ENCODE measurements around the gene BCKDHB.
"Not testable (repeated sequence)": the region's sequence is repeated elsewhere in the genome, so short reads cannot be mapped to it uniquely, and the experiment has no call there.

Gene BCKDHB

DNA sequence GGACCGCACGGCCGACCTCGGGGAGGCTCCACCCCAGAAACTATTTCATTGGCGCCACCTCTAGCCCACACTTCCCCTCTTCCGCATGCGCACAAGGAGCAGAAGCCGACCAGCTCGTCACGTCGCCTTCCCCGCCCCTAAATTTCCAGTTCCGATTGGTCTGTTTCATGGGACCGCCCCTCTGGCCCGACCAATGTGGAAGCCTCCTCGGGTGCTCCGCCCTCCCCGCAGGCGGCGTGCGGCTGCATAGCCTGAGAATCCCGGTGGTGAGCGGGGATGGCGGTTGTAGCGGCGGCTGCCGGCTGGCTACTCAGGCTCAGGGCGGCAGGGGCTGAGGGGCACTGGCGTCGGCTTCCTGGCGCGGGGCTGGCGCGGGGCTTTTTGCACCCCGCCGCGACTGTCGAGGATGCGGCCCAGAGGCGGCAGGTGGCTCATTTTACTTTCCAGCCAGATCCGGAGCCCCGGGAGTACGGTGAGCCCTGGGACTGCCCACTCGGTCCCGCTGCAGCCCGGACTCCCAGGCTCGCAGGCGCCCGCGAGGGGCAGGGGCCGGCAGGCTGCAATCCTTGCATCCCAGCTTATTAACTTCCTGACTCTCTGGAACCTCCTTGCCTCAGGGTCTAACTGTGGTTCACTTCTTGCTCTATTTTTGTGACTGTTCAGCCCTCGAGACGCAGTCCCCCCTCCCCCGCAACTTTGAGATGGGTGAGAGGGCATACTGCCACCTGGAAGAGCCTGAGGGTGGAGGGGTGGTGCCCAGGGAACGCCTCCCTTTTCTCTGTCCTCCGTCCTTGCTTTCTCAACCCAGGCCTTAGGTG is at the start of gene BCKDHB:
Gene BCKDHB (plus strand): TSS at position 254 of the 818 bp plus-strand sequence. CDS start 23 bp downstream, at position 277.
- Histone ChIP-seq H3K27ac (ENCODE audit: low read depth in 2 of 2, low read length in 2 of 2) (peak within 1 kb of the TSS; percentile 81 to 83), H3K4me3 (ENCODE audit: low read length in 2 of 2) (peak within 1 kb of the TSS; percentile 81 to 86), H3K9me3 (ENCODE audit: control insufficient read depth in 2 of 2, low read length in 2 of 2) (no peaks in the 10 kb centered on the region), H3K36me3 (ENCODE audit: control insufficient read depth in 2 of 2, insufficient read depth in 2 of 2, low read length in 2 of 2) (no peaks in the 10 kb centered on the region), H3K4me1 (ENCODE audit: control insufficient read depth in 2 of 2, insufficient read depth in 2 of 2, low read length in 2 of 2) (peaks cover 0 to 5% of the 10 kb centered on the region in 2 donors), H3K9ac (ENCODE audit: low read depth in 1 of 2, low read length in 2 of 2) (peak within 1 kb of the TSS; percentile 70 to 82), H3K27me3 (ENCODE audit: control insufficient read depth in 2 of 2, insufficient read depth in 2 of 2, low read length in 2 of 2) (no peaks in the 10 kb centered on the region)

DNA sequence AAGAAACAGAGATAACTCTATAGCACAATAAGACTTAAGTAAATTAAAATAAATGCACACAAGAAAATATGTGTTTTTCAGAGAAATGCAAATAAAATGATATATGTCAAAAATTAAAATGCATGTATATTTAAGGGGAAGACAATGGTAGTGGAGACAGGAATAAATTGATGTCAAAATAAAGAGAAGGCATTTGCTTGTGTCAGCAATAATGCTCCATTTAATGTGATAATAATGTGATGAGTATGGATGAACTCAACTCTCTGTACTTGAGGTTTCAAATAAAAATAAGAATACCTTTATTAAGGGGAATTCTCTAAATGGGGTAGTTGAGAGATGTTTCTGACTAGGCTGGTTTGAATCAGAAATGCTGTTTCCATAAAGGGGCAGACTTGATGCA is 45.7 kb upstream of the BCKDHB start:
- Histone ChIP-seq H3K27ac (ENCODE audit: low read depth in 2 of 2, low read length in 2 of 2) (no peak overlapping the region), H3K9ac (ENCODE audit: low read depth in 1 of 2, low read length in 2 of 2) (no peak overlapping the region), H3K4me3 (ENCODE audit: low read length in 2 of 2) (no peak overlapping the region), H3K27me3 (ENCODE audit: control insufficient read depth in 2 of 2, insufficient read depth in 2 of 2, low read length in 2 of 2) (no peaks in the 10 kb centered on the region), H3K36me3 (ENCODE audit: control insufficient read depth in 2 of 2, insufficient read depth in 2 of 2, low read length in 2 of 2) (no peaks in the 10 kb centered on the region), H3K9me3 (ENCODE audit: control insufficient read depth in 2 of 2, low read length in 2 of 2) (no peaks in the 10 kb centered on the region), H3K4me1 (ENCODE audit: control insufficient read depth in 2 of 2, insufficient read depth in 2 of 2, low read length in 2 of 2) (no peaks in the 10 kb centered on the region)

DNA sequence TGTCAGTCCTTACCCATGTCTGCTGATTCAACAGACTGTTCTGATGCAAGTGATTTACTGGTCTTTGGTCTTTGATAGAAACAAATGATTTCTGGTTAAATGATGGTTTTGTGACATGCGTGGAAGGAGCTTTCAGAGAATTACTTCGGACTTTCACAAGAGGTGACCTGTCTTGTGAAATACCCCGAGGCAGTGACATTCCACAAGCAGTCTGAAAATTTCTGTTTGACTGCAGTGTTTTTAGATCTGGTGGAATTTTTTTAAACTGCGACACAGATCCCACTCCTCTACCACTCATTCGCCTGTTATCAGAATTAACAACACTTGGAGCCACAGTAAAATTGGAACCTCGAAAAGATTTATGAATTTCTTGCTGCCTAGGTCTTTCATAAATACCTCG is 38.3 kb upstream of the BCKDHB start:
- H3K9me3 ChIP-seq (ENCODE audit: control insufficient read depth in 2 of 2, low read length in 2 of 2); H3K9ac ChIP-seq (ENCODE audit: low read depth in 1 of 2, low read length in 2 of 2); H3K4me3 ChIP-seq (ENCODE audit: low read length in 2 of 2); H3K36me3 ChIP-seq (ENCODE audit: control insufficient read depth in 2 of 2, insufficient read depth in 2 of 2, low read length in 2 of 2); H3K4me1 ChIP-seq (ENCODE audit: control insufficient read depth in 2 of 2, insufficient read depth in 2 of 2, low read length in 2 of 2); H3K27ac ChIP-seq (ENCODE audit: low read depth in 2 of 2, low read length in 2 of 2); H3K27me3 ChIP-seq (ENCODE audit: control insufficient read depth in 2 of 2, insufficient read depth in 2 of 2, low read length in 2 of 2): not testable (repeated sequence)

GRCh38 chr6:80070431-80070830 is 36.0 kb upstream of the BCKDHB start:
- H3K27ac ChIP-seq (ENCODE audit: low read depth in 2 of 2, low read length in 2 of 2); H3K4me3 ChIP-seq (ENCODE audit: low read length in 2 of 2); H3K36me3 ChIP-seq (ENCODE audit: control insufficient read depth in 2 of 2, insufficient read depth in 2 of 2, low read length in 2 of 2); H3K9me3 ChIP-seq (ENCODE audit: control insufficient read depth in 2 of 2, low read length in 2 of 2); H3K27me3 ChIP-seq (ENCODE audit: control insufficient read depth in 2 of 2, insufficient read depth in 2 of 2, low read length in 2 of 2); H3K4me1 ChIP-seq (ENCODE audit: control insufficient read depth in 2 of 2, insufficient read depth in 2 of 2, low read length in 2 of 2); H3K9ac ChIP-seq (ENCODE audit: low read depth in 1 of 2, low read length in 2 of 2): not testable (repeated sequence)

- Histone ChIP-seq H3K9me3 (ENCODE audit: control insufficient read depth in 2 of 2, low read length in 2 of 2) (no peaks in the 10 kb centered on the region), H3K27ac (ENCODE audit: low read depth in 2 of 2, low read length in 2 of 2) (no peak overlapping the region), H3K9ac (ENCODE audit: low read depth in 1 of 2, low read length in 2 of 2) (no peak overlapping the region), H3K36me3 (ENCODE audit: control insufficient read depth in 2 of 2, insufficient read depth in 2 of 2, low read length in 2 of 2) (no peaks in the 10 kb centered on the region), H3K27me3 (ENCODE audit: control insufficient read depth in 2 of 2, insufficient read depth in 2 of 2, low read length in 2 of 2) (no peaks in the 10 kb centered on the region), H3K4me1 (ENCODE audit: control insufficient read depth in 2 of 2, insufficient read depth in 2 of 2, low read length in 2 of 2) (no peaks in the 10 kb centered on the region), H3K4me3 (ENCODE audit: low read length in 2 of 2) (no peak overlapping the region)
Measured at GRCh38 chr6:80077067-80077466, 29.4 kb upstream of the BCKDHB start.

GRCh38 chr6:80088637-80089036 is 17.8 kb upstream of the BCKDHB start:
- Histone ChIP-seq H3K27me3 (ENCODE audit: control insufficient read depth in 2 of 2, insufficient read depth in 2 of 2, low read length in 2 of 2) (no peaks in the 10 kb centered on the region), H3K36me3 (ENCODE audit: control insufficient read depth in 2 of 2, insufficient read depth in 2 of 2, low read length in 2 of 2) (no peaks in the 10 kb centered on the region), H3K9ac (ENCODE audit: low read depth in 1 of 2, low read length in 2 of 2) (no peak overlapping the region), H3K9me3 (ENCODE audit: control insufficient read depth in 2 of 2, low read length in 2 of 2) (no peaks in the 10 kb centered on the region), H3K4me3 (ENCODE audit: low read length in 2 of 2) (no peak overlapping the region), H3K4me1 (ENCODE audit: control insufficient read depth in 2 of 2, insufficient read depth in 2 of 2, low read length in 2 of 2) (no peaks in the 10 kb centered on the region), H3K27ac (ENCODE audit: low read depth in 2 of 2, low read length in 2 of 2) (no peak overlapping the region)

GRCh38 chr6:80091506-80091905 is 15.0 kb upstream of the BCKDHB start:
- Histone ChIP-seq H3K9ac (ENCODE audit: low read depth in 1 of 2, low read length in 2 of 2) (no peak overlapping the region), H3K27me3 (ENCODE audit: control insufficient read depth in 2 of 2, insufficient read depth in 2 of 2, low read length in 2 of 2) (no peaks in the 10 kb centered on the region), H3K4me1 (ENCODE audit: control insufficient read depth in 2 of 2, insufficient read depth in 2 of 2, low read length in 2 of 2) (no peaks in the 10 kb centered on the region), H3K4me3 (ENCODE audit: low read length in 2 of 2) (no peak overlapping the region), H3K36me3 (ENCODE audit: control insufficient read depth in 2 of 2, insufficient read depth in 2 of 2, low read length in 2 of 2) (no peaks in the 10 kb centered on the region), H3K9me3 (ENCODE audit: control insufficient read depth in 2 of 2, low read length in 2 of 2) (no peaks in the 10 kb centered on the region), H3K27ac (ENCODE audit: low read depth in 2 of 2, low read length in 2 of 2) (no peak overlapping the region)

DNA sequence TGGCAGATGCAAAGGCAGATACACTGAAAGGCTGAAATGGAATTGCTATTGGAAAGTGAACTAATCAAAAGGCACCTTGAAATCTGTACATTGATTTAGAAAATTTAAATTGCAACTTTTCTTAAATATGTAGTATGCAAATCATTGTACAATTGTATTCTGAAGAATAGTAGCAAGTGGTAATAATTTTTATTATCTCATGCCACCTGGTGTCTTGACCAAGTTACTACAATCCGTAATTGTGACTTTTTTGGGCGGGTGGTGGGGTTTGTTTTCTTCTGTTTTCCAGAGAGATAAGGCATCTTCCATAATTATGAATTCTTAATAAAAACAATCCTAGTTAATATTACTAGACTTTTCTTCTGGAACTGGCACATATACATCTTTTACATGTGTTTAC is 12.5 kb upstream of the BCKDHB start:
- Histone ChIP-seq H3K4me1 (ENCODE audit: control insufficient read depth in 2 of 2, insufficient read depth in 2 of 2, low read length in 2 of 2) (no peaks in the 10 kb centered on the region), H3K27ac (ENCODE audit: low read depth in 2 of 2, low read length in 2 of 2) (no peak overlapping the region), H3K9me3 (ENCODE audit: control insufficient read depth in 2 of 2, low read length in 2 of 2) (no peaks in the 10 kb centered on the region), H3K9ac (ENCODE audit: low read depth in 1 of 2, low read length in 2 of 2) (no peak overlapping the region), H3K27me3 (ENCODE audit: control insufficient read depth in 2 of 2, insufficient read depth in 2 of 2, low read length in 2 of 2) (no peaks in the 10 kb centered on the region), H3K4me3 (ENCODE audit: low read length in 2 of 2) (no peak overlapping the region), H3K36me3 (ENCODE audit: control insufficient read depth in 2 of 2, insufficient read depth in 2 of 2, low read length in 2 of 2) (no peaks in the 10 kb centered on the region)

DNA sequence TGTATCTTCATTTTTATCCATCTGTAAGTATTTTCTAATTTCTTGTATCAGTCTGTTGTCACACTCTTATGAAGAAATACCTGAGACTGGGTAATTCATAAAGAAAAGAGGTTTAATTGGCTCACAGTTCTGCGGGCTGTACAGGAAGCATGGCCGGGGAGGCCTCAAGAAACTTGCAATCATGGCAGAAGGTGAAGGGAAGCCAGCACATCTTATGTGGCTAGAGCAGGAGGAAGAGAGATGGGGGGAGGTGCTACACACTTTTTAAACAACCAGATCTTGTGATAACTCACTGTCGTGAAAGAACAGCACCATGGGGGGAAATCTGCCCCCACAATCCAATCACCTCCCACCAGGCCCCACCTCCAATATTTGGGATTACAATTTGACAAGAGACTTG is 10.9 kb upstream of the BCKDHB start:
- H3K36me3 ChIP-seq (ENCODE audit: control insufficient read depth in 2 of 2, insufficient read depth in 2 of 2, low read length in 2 of 2), result no peaks in the 10 kb centered on the region
- no peak overlapping the region for H3K4me3 ChIP-seq (ENCODE audit: low read length in 2 of 2)
- no peaks in the 10 kb centered on the region for H3K27me3 ChIP-seq (ENCODE audit: control insufficient read depth in 2 of 2, insufficient read depth in 2 of 2, low read length in 2 of 2)
- no peak overlapping the region for H3K27ac ChIP-seq (ENCODE audit: low read depth in 2 of 2, low read length in 2 of 2)
- H3K9ac ChIP-seq (ENCODE audit: low read depth in 1 of 2, low read length in 2 of 2), result no peak overlapping the region
- no peaks in the 10 kb centered on the region for H3K4me1 ChIP-seq (ENCODE audit: control insufficient read depth in 2 of 2, insufficient read depth in 2 of 2, low read length in 2 of 2)
- H3K9me3 ChIP-seq (ENCODE audit: control insufficient read depth in 2 of 2, low read length in 2 of 2), result no peaks in the 10 kb centered on the region

GRCh38 chr6:80098392-80098791 is 8.1 kb upstream of the BCKDHB start:
- Histone ChIP-seq H3K9me3 (ENCODE audit: control insufficient read depth in 2 of 2, low read length in 2 of 2) (no peaks in the 10 kb centered on the region), H3K4me1 (ENCODE audit: control insufficient read depth in 2 of 2, insufficient read depth in 2 of 2, low read length in 2 of 2) (no peaks in the 10 kb centered on the region), H3K27ac (ENCODE audit: low read depth in 2 of 2, low read length in 2 of 2) (no peak overlapping the region), H3K36me3 (ENCODE audit: control insufficient read depth in 2 of 2, insufficient read depth in 2 of 2, low read length in 2 of 2) (no peaks in the 10 kb centered on the region), H3K27me3 (ENCODE audit: control insufficient read depth in 2 of 2, insufficient read depth in 2 of 2, low read length in 2 of 2) (no peaks in the 10 kb centered on the region), H3K4me3 (ENCODE audit: low read length in 2 of 2) (no peak overlapping the region), H3K9ac (ENCODE audit: low read depth in 1 of 2, low read length in 2 of 2) (no peak overlapping the region)
